Measurements from ENCODE around the gene ARHGAP26. TPM values are rescaled to one million over a fixed set of nuclear protein-coding genes. Genes with fewer than 3 reads are reported as not detected.

Gene ARHGAP26
- total and polyA plus RNA-seq, 7 donors: 5.4 to 25.5 (median 19.1) TPM

DNA sequence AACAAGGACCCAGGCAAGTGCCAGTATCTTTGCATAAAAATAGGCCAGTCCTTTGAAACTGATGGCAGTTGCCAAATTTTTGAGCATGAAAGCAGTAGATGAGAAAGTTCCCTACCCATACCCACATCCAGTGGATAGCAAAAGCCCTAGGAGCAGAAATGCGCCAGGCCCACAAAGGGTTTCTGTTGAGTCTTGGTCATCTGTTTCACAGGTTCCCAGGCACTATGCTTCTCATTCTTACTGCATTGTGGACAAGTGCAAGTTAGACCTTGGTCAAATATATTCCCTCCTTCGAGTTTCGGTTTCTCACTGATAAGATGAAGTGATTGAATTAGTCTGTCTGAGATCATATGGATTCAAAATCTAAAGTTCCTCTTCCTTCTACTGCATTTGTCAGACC is 481.0 kb downstream of the ARHGAP26 start:
- Histone ChIP-seq H3K36me3 (no peaks in the 10 kb centered on the region), H3K27ac (no peak overlapping the region), H3K4me1 (peaks cover 0 to 8% (median 0%) of the 10 kb centered on the region in 4 donors), H3K4me3 (no peak overlapping the region), H3K9me3 (no peaks in the 10 kb centered on the region), H3K27me3 (no peaks in the 10 kb centered on the region)
- no peak for TF ChIP-seq EP300 (IDR thresholded peaks at IDR 0.05)
- TF ChIP-seq POLR2AphosphoS5 (IDR thresholded peaks at IDR 0.05): no peak
- TF ChIP-seq, protein P1, sequence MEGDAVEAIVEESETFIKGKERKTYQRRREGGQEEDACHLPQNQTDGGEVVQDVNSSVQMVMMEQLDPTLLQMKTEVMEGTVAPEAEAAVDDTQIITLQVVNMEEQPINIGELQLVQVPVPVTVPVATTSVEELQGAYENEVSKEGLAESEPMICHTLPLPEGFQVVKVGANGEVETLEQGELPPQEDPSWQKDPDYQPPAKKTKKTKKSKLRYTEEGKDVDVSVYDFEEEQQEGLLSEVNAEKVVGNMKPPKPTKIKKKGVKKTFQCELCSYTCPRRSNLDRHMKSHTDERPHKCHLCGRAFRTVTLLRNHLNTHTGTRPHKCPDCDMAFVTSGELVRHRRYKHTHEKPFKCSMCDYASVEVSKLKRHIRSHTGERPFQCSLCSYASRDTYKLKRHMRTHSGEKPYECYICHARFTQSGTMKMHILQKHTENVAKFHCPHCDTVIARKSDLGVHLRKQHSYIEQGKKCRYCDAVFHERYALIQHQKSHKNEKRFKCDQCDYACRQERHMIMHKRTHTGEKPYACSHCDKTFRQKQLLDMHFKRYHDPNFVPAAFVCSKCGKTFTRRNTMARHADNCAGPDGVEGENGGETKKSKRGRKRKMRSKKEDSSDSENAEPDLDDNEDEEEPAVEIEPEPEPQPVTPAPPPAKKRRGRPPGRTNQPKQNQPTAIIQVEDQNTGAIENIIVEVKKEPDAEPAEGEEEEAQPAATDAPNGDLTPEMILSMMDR (IDR thresholded peaks at IDR 0.05): no peak
- no peak for TF ChIP-seq POLR2A (IDR thresholded peaks at IDR 0.05)
- DNase-seq: no peak
- WGBS, 2 donors: 83 to 88% methylated on average over 3 of the region's 3 CpGs
- intact Hi-C loops (cut with DNase I): no loop called here

DNA sequence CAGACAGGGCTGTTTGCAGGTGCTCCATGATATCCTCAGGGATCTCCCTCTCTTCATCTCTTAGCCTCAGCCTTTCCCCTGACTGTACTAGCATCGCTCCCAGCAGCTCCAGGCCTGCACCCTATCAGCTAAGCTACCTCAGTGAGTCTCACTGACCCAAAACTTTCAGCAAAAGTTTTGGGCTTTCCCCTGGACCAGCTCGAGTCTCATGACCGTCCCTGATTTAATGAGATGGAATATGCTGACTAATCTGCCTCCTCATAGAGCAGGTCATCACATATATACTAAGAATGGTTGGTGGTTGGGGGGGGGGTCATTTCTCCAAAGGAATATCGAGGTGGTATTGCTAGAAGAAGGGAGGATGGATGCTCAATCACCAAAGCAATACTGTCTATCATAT is 481.8 kb downstream of the ARHGAP26 start:
- no peak for DNase-seq
- TF ChIP-seq POLR2A (IDR thresholded peaks at IDR 0.05) (no peak), POLR2AphosphoS5 (IDR thresholded peaks at IDR 0.05) (no peak), EP300 (IDR thresholded peaks at IDR 0.05) (no peak)
- TF ChIP-seq, protein P1 (IDR thresholded peaks at IDR 0.05): no peak
- intact Hi-C loops (cut with DNase I): no loop called here
- 79 to 92% methylated on average over 4 of the region's 4 CpGs for WGBS, 2 donors
- Histone ChIP-seq H3K27ac (no peak overlapping the region), H3K9me3 (no peaks in the 10 kb centered on the region), H3K4me3 (no peak overlapping the region), H3K27me3 (no peaks in the 10 kb centered on the region), H3K36me3 (no peaks in the 10 kb centered on the region), H3K4me1 (peaks cover 0 to 8% (median 0%) of the 10 kb centered on the region in 4 donors)

DNA sequence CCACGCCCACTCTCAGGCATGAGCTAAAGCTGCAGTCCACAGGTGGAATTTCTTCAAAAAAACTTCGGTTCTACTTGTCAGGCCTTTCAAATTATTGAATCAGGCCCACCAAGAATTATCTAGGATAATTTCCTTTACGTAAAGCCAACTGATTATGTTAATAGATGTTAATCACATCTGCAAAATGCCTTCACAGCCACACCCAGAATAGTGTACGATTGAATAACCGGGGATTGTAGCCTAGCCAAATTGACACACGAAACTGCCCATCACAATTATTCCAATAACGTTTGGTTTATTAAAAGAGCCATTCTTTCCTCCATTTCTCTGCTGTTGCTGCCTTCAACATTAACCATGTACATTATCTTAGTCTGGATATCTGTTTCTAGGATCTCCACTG is 484.6 kb downstream of the ARHGAP26 start:
- WGBS, 2 donors: 79 to 90% methylated on average over 7 of the region's 7 CpGs
- intact Hi-C loops (cut with DNase I): no loop called here

DNA sequence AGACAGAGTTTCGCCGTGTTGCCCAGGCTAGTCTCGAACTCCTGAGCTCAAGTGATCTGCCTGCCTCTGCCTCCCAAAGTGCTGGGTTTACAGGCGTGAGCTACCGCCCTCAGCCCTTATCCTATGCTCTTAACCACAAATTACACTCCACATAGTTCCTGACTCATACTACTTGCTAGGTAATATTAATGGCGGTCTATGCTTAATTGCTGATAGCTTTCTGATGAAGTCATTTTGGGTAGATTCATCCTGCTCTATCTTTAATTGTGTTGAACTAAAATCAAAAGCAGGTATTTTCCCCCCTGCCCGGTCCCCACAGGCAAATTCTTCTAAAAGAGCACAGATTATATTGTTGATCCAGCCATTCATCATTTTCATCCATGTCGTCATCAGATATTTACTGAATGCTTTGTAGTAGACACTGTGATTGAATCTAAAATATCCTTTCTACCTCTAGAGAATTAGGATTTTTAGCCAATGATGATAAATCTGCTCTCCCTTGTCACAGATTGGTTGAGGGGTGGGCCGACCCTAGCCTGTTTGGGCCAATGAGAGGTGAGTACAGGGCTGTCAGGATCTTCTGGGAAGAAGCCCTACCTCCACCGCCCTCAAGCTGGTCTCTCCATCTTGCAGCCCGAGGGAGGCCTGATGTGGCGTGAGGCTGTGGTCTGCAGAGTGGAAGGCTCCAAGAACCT is 488.5 kb downstream of the ARHGAP26 start:
- H3K4me1 ChIP-seq: no peaks in the 10 kb centered on the region
- H3K36me3 ChIP-seq: no peaks in the 10 kb centered on the region
- intact Hi-C loops (cut with DNase I): no loop called here
- TF ChIP-seq EP300 (IDR thresholded peaks at IDR 0.05) (no peak), POLR2AphosphoS5 (IDR thresholded peaks at IDR 0.05) (no peak), POLR2A (IDR thresholded peaks at IDR 0.05) (no peak)
- TF ChIP-seq, protein P1 (IDR thresholded peaks at IDR 0.05): no peak
- no peak overlapping the region for H3K4me3 ChIP-seq
- 97 to 98% methylated on average over 12 of the region's 12 CpGs for WGBS, 2 donors
- H3K27me3 ChIP-seq: no peaks in the 10 kb centered on the region
- DNase-seq: no peak
- H3K27ac ChIP-seq: no peak overlapping the region
- no peaks in the 10 kb centered on the region for H3K9me3 ChIP-seq

More for the DNA sequence above, 484.6 kb downstream of the ARHGAP26 start:
- H3K4me3 ChIP-seq: no peak overlapping the region
- H3K36me3 ChIP-seq: no peaks in the 10 kb centered on the region
- H3K27ac ChIP-seq: no peak overlapping the region
- H3K4me1 ChIP-seq: no peaks in the 10 kb centered on the region
- TF ChIP-seq POLR2AphosphoS5 (IDR thresholded peaks at IDR 0.05): no peak
- TF ChIP-seq POLR2A (IDR thresholded peaks at IDR 0.05): no peak
- TF ChIP-seq, protein P1 (IDR thresholded peaks at IDR 0.05): no peak
- TF ChIP-seq EP300 (IDR thresholded peaks at IDR 0.05): no peak
- no peak for DNase-seq
- H3K27me3 ChIP-seq: no peaks in the 10 kb centered on the region
- no peaks in the 10 kb centered on the region for H3K9me3 ChIP-seq

- H3K9me3 ChIP-seq: no peaks in the 10 kb centered on the region
- intact Hi-C loops (cut with DNase I): no loop called here
These were observed 489.1 kb downstream of the ARHGAP26 start for GRCh38 chr5:143259254-143259605.

More at GRCh38 chr5:143259254-143259605, 489.1 kb downstream of the ARHGAP26 start:
- TF ChIP-seq EP300 (IDR thresholded peaks at IDR 0.05): no peak
- TF ChIP-seq POLR2AphosphoS5 (IDR thresholded peaks at IDR 0.05): no peak
- no peak for TF ChIP-seq POLR2A (IDR thresholded peaks at IDR 0.05)
- TF ChIP-seq, protein P1 (IDR thresholded peaks at IDR 0.05): no peak
- WGBS, 2 donors: 87 to 94% methylated on average over 7 of the region's 7 CpGs
- no peak overlapping the region for H3K4me3 ChIP-seq
- no peaks in the 10 kb centered on the region for H3K36me3 ChIP-seq
- DNase-seq: no peak
- no peaks in the 10 kb centered on the region for H3K4me1 ChIP-seq
- H3K27me3 ChIP-seq: no peaks in the 10 kb centered on the region
- H3K27ac ChIP-seq: no peak overlapping the region

All from sigmoid colon (tissue), 7 donors.